Measurements from ENCODE around the gene FAM81B. TPM values are rescaled to one million over a fixed set of nuclear protein-coding genes. Genes with fewer than 3 reads are reported as not detected.

Gene FAM81B
- total and polyA plus RNA-seq, 2 experiments from 2014 or later, result not detected

DNA sequence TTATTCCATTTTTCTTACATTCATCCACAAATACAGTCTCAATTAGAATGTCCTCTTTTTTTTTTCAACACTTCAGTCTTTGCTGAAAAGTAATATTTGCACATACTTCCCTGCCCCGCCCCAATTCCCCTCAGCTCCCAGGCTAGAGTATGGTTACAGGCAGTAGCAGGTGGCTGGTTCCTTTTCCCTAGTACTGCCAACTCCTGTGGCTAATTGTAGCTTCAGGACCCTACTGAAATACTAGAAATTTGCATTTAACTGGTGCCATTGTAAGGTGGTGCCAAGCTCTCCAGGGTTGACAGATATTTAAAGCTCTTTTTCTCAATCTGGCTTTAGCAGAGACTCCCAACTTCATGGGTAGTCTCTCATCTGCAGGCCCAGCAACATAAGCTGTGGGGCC lies 80.3 kb downstream of the FAM81B start:
- Histone ChIP-seq H3K9me3 (ENCODE audit: low read depth) (no peaks in the 10 kb centered on the region), H3F3A (ENCODE audit: insufficient read depth) (peaks cover 11% of the 10 kb centered on the region; the same call in 1 of the 2 replicates), H3K9ac (no peak overlapping the region), H3K27me3 (replicated peaks; ENCODE audit: insufficient read depth) (no peaks in the 10 kb centered on the region), H3K79me2 (ENCODE audit: insufficient read depth) (no peaks in the 10 kb centered on the region), H2AFZ (no peak overlapping the region), H3K9me2 (ENCODE audit: insufficient read depth) (no peaks in the 10 kb centered on the region), H3K4me2 (ENCODE audit: unreplicated experiment) (no peak overlapping the region), H3K36me3 (ENCODE audit: low read depth) (peaks cover 36% of the 10 kb centered on the region; the same call in 1 of the 2 replicates), H3K4me1 (ENCODE audit: insufficient read depth) (peaks cover 17% of the 10 kb centered on the region), H4K20me1 (ENCODE audit: insufficient read depth) (0 out of 2 replicates have a peak, but pooled peaks cover 3% of the 10 kb centered on the region), H3K4me3 (no peak overlapping the region), H3K27ac (no peak overlapping the region)
- 93 to 100% methylated on average over 1 of the region's 1 CpG for WGBS, 2 experiments (ENCODE audit: low coverage in 1 of 2, low lambda C conversion rate in 2 of 2, missing lambda C conversion rate in 2 of 2)
- in situ Hi-C loops (cut with MboI), result no loop called here
- no peak for DNase-seq
- TF ChIP-seq EZH2phosphoT487 (IDR thresholded peaks at IDR 0.05; ENCODE audit: insufficient read depth, low read depth), result no peak
- TF ChIP-seq EZH2 (IDR thresholded peaks at IDR 0.05; ENCODE audit: insufficient read depth, poor library complexity, severe bottlenecking), result no peak

DNA sequence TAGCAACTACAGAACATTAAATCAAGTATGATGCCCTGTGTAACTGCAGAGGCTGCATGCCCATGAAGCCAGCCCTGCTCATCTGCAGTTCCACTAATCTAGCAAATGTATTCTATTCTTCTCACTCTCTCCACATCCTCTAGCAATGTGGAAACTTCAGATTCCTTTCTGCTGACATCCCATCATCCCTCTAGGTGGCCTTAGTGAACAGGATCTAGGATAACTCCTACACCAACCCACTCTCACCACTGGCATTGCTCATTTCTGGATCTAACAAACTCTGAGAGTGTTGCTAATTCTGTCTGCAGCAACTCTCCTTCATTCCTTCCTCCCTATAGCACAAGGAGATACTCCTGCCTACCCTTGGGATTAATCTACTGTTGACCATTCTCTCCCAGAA lies 80.8 kb downstream of the FAM81B start:
- 0 out of 2 replicates have a peak overlapping the region, but pooled peaks have one; percentile 19 for H3K27ac ChIP-seq
- H3K4me3 ChIP-seq, result no peak overlapping the region
- in situ Hi-C loops (cut with MboI), result no loop called here
- H3K27me3 ChIP-seq (replicated peaks; ENCODE audit: insufficient read depth), result no peaks in the 10 kb centered on the region
- H2AFZ ChIP-seq, result no peak overlapping the region
- H3F3A ChIP-seq (ENCODE audit: insufficient read depth), result peaks cover 11% of the 10 kb centered on the region; the same call in 1 of the 2 replicates
- H3K36me3 ChIP-seq (ENCODE audit: low read depth), result peaks cover 34% of the 10 kb centered on the region; the same call in 1 of the 2 replicates
- H3K9me3 ChIP-seq (ENCODE audit: low read depth), result no peaks in the 10 kb centered on the region
- H4K20me1 ChIP-seq (ENCODE audit: insufficient read depth), result 0 out of 2 replicates have a peak, but pooled peaks cover 3% of the 10 kb centered on the region
- TF ChIP-seq EZH2phosphoT487 (IDR thresholded peaks at IDR 0.05; ENCODE audit: insufficient read depth, low read depth) (no peak), EZH2 (IDR thresholded peaks at IDR 0.05; ENCODE audit: insufficient read depth, poor library complexity, severe bottlenecking) (no peak)
- H3K79me2 ChIP-seq (ENCODE audit: insufficient read depth), result no peaks in the 10 kb centered on the region
- DNase-seq, result peak; percentile 74
- H3K9ac ChIP-seq, result no peak overlapping the region
- no peak overlapping the region for H3K4me2 ChIP-seq (ENCODE audit: unreplicated experiment)
- H3K4me1 ChIP-seq (ENCODE audit: insufficient read depth), result peaks cover 17% of the 10 kb centered on the region
- H3K9me2 ChIP-seq (ENCODE audit: insufficient read depth), result no peaks in the 10 kb centered on the region

DNA sequence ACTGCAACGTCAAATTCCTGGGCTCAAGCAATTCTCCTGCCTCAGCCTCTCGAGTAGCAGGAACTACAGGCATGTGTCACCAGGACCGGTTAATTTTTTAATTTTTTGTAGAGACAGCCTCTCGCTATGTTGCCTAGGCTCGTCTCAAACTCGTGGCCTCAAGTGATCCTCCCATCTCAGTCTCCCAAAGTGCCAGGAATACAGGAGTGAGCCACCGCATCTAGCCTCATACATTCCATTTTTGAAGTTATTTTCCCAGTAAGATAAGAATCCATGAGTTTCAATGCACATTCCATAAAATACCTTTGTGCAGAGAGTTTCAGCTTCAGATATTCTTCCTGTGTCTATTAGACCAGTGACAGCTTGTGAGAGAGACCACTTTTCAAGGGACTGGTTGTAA lies 93.3 kb downstream of the FAM81B start:
- Histone ChIP-seq H3K9me2 (ENCODE audit: insufficient read depth) (no peaks in the 10 kb centered on the region), H4K20me1 (ENCODE audit: insufficient read depth) (no peaks in the 10 kb centered on the region), H3F3A (ENCODE audit: insufficient read depth) (no peaks in the 10 kb centered on the region), H3K36me3 (ENCODE audit: low read depth) (peaks cover 73% of the 10 kb centered on the region), H3K4me3 (no peak overlapping the region), H3K9me3 (ENCODE audit: low read depth) (peaks cover 2% of the 10 kb centered on the region), H3K9ac (no peak overlapping the region), H3K4me2 (ENCODE audit: unreplicated experiment) (no peak overlapping the region), H3K27me3 (replicated peaks; ENCODE audit: insufficient read depth) (no peaks in the 10 kb centered on the region), H3K4me1 (ENCODE audit: insufficient read depth) (no peaks in the 10 kb centered on the region), H3K27ac (no peak overlapping the region), H2AFZ (no peak overlapping the region), H3K79me2 (ENCODE audit: insufficient read depth) (peaks cover 13% of the 10 kb centered on the region; the same call in 1 of the 2 replicates)
- TF ChIP-seq EZH2phosphoT487 (IDR thresholded peaks at IDR 0.05; ENCODE audit: insufficient read depth, low read depth) (no peak), EZH2 (IDR thresholded peaks at IDR 0.05; ENCODE audit: insufficient read depth, poor library complexity, severe bottlenecking) (no peak)
- in situ Hi-C loops (cut with MboI), result no loop called here
- no peak for DNase-seq
- WGBS, 2 experiments (ENCODE audit: low coverage in 1 of 2, low lambda C conversion rate in 2 of 2, missing lambda C conversion rate in 2 of 2), result 93 to 99% methylated on average over 7 of the region's 7 CpGs

DNA sequence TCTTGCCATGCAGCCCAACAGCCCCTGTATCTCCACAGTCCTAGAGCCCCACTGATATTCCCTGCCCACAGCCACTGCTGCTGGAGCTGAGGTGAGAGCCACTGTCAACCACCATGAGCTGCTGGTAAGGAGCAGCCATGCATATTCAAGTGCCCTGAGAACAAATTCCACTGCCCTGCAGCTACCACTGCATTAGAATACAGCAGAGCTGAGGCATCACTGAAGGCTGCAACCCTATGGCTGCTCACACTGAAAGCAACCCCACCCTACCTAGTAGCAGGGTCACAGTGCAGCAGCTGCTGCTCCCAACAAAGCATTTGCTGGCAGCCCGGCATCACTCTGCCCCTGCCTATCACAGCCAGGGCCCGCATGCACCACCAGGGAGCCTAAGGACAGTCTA lies 95.0 kb downstream of the FAM81B start:
- TF ChIP-seq EZH2 (IDR thresholded peaks at IDR 0.05; ENCODE audit: insufficient read depth, poor library complexity, severe bottlenecking), result no peak
- no peak for TF ChIP-seq EZH2phosphoT487 (IDR thresholded peaks at IDR 0.05; ENCODE audit: insufficient read depth, low read depth)
- Histone ChIP-seq H3K27me3 (replicated peaks; ENCODE audit: insufficient read depth) (no peaks in the 10 kb centered on the region), H3K4me3 (no peak overlapping the region), H3F3A (ENCODE audit: insufficient read depth) (no peaks in the 10 kb centered on the region), H3K4me1 (ENCODE audit: insufficient read depth) (no peaks in the 10 kb centered on the region), H4K20me1 (ENCODE audit: insufficient read depth) (no peaks in the 10 kb centered on the region), H3K9ac (no peak overlapping the region), H2AFZ (no peak overlapping the region), H3K9me3 (ENCODE audit: low read depth) (peaks cover 3% of the 10 kb centered on the region), H3K79me2 (ENCODE audit: insufficient read depth) (peaks cover 13% of the 10 kb centered on the region; the same call in 1 of the 2 replicates), H3K9me2 (ENCODE audit: insufficient read depth) (no peaks in the 10 kb centered on the region), H3K4me2 (ENCODE audit: unreplicated experiment) (no peak overlapping the region), H3K36me3 (ENCODE audit: low read depth) (peaks cover 73% of the 10 kb centered on the region), H3K27ac (no peak overlapping the region)
- in situ Hi-C loops (cut with MboI), result no loop called here
- no peak for DNase-seq
- WGBS, 2 experiments (ENCODE audit: low coverage in 1 of 2, low lambda C conversion rate in 2 of 2, missing lambda C conversion rate in 2 of 2), result 97% methylated on average over 2 of the region's 2 CpGs

DNA sequence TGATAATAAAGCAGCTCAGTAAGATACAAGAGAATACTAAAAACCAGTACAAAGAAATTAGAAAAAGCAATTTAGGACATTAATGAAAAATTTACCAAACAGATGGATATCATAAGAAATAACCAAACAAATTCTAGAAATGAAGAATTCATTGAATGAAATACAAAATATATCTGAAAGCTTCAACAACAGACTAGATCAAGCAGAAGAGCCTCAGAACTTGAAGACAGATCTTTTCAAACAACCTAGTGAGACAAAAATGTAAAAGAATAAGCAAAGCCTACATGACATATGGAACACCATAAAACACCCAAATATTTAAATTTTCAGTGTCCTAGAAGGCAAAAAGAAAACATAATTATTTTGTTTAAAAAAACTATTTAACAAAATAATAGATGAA lies 96.7 kb downstream of the FAM81B start:
- peaks cover 13% of the 10 kb centered on the region; the same call in 1 of the 2 replicates for H3K79me2 ChIP-seq (ENCODE audit: insufficient read depth)
- H3K4me1 ChIP-seq (ENCODE audit: insufficient read depth), result no peaks in the 10 kb centered on the region
- no peak overlapping the region for H3K9ac ChIP-seq
- peak; percentile 2 for DNase-seq
- H3K27me3 ChIP-seq (replicated peaks; ENCODE audit: insufficient read depth), result no peaks in the 10 kb centered on the region
- in situ Hi-C loops (cut with MboI), result no loop called here
- peaks cover 73% of the 10 kb centered on the region for H3K36me3 ChIP-seq (ENCODE audit: low read depth)
- no peaks in the 10 kb centered on the region for H3F3A ChIP-seq (ENCODE audit: insufficient read depth)
- no peak overlapping the region for H3K4me3 ChIP-seq
- no peak overlapping the region for H3K27ac ChIP-seq
- H3K9me3 ChIP-seq (ENCODE audit: low read depth), result peaks cover 3% of the 10 kb centered on the region
- no peak overlapping the region for H3K4me2 ChIP-seq (ENCODE audit: unreplicated experiment)
- no peaks in the 10 kb centered on the region for H4K20me1 ChIP-seq (ENCODE audit: insufficient read depth)
- H2AFZ ChIP-seq, result no peak overlapping the region
- no peaks in the 10 kb centered on the region for H3K9me2 ChIP-seq (ENCODE audit: insufficient read depth)
- TF ChIP-seq EZH2phosphoT487 (IDR thresholded peaks at IDR 0.05; ENCODE audit: insufficient read depth, low read depth), result no peak
- TF ChIP-seq EZH2 (IDR thresholded peaks at IDR 0.05; ENCODE audit: insufficient read depth, poor library complexity, severe bottlenecking), result no peak

Other genes with a start within 250 kb of the FAM81B start
- not detected in 2 replicates for gene MCTP1, start 106.3 kb upstream of the FAM81B start, total RNA-seq (2014; rRNA removed; shearing (Covaris generic))
- 0.08 and 0.23 TPM in 2 replicates for gene MCTP1, start 106.3 kb upstream of the FAM81B start, polyA plus RNA-seq (2016; fragmentation: Nextera tagmentation; extraction: Ambion mirVana)
- gene SKIC3, start 163.6 kb downstream of the FAM81B start, total RNA-seq (2014; rRNA removed; shearing (Covaris generic)), result 83.5 and 101 TPM in 2 replicates
- 65.1 and 77.6 TPM in 2 replicates for gene SKIC3, start 163.6 kb downstream of the FAM81B start, polyA plus RNA-seq (2016; fragmentation: Nextera tagmentation; extraction: Ambion mirVana)
- 8.9 and 14.5 TPM in 2 replicates for gene ARSK, start 163.7 kb downstream of the FAM81B start, total RNA-seq (2014; rRNA removed; shearing (Covaris generic))
- 11.3 and 12.1 TPM in 2 replicates for gene ARSK, start 163.7 kb downstream of the FAM81B start, polyA plus RNA-seq (2016; fragmentation: Nextera tagmentation; extraction: Ambion mirVana)
- 1.1 TPM in 1 of 2 replicates, not detected in the other for gene GPR150, start 228.7 kb downstream of the FAM81B start, total RNA-seq (2014; rRNA removed; shearing (Covaris generic))
- gene GPR150, start 228.7 kb downstream of the FAM81B start, polyA plus RNA-seq (2016; fragmentation: Nextera tagmentation; extraction: Ambion mirVana), result 0.25 and 0.35 TPM in 2 replicates